HG03575 (cell line): ENCODE results near the gene RSPH1.

ENCODE experiments used
- ATAC-seq: cut with Tn5 transposase; IDR thresholded peaks from one replicate; pipeline ENCODE4 v1.9.1; 2021; ENCODE audit not compliant: unreplicated experiment, insufficient number of reproducible peaks, low FRiP score; ENCODE audit errors: extremely low read depth

RSPH1 gene

GRCh38 chr21:42515708-42516502 lies 19.9 kb upstream of the RSPH1 start:
- no peak for ATAC-seq

GRCh38 chr21:42514883-42515228 lies 18.8 kb upstream of the RSPH1 start:
- ATAC-seq: no peak

GRCh38 chr21:42513985-42514882 lies 18.2 kb upstream of the RSPH1 start:
- no peak for ATAC-seq

DNA sequence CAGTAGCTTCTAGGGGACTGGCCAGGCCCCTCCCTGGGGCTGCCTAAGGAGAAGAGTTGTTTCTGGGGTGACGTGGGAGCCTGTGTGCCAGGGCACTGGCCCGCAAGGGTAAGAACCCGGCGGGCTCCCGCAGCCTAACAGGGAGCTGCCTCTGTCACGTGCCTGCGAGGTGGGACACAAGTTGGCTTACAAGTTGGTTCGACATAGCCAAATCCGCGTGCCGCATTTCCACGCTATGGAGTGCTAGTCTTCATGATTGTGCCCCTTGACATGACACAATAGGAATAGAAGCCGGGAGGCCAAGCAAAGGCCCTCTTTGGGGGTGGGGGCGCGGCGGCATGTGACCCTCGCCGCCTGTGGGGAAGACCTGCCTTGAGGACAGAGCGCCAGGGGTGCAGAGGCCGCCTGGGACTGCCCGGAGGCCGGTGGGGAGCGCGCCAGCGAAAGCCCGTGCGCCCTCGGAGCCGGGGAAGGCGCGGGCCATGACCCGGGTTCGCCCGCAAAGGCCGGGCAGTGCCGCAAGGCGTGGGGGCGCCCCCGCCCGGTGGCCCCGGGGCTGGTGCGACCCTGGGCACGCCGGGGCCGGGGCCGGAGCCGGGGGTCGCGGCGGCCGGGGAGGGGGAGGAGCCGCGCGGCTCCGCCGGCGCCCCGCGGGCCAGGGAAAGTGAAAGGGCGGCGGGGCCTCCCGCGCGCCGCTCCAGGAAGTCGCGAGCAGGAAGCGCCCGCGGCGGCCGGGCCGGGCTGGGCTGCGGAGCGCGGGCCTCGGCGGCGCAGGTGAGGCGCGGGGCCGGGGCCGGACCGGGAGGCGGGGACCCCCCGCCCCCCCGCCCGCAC lies 17.3 kb upstream of the RSPH1 start, which contains the start of gene SLC37A1:
SLC37A1 (plus strand) TSS at position 702 of the 834 bp plus-strand sequence. CDS start 4,603 bp downstream, outside the sequence.
- ATAC-seq: no peak

DNA sequence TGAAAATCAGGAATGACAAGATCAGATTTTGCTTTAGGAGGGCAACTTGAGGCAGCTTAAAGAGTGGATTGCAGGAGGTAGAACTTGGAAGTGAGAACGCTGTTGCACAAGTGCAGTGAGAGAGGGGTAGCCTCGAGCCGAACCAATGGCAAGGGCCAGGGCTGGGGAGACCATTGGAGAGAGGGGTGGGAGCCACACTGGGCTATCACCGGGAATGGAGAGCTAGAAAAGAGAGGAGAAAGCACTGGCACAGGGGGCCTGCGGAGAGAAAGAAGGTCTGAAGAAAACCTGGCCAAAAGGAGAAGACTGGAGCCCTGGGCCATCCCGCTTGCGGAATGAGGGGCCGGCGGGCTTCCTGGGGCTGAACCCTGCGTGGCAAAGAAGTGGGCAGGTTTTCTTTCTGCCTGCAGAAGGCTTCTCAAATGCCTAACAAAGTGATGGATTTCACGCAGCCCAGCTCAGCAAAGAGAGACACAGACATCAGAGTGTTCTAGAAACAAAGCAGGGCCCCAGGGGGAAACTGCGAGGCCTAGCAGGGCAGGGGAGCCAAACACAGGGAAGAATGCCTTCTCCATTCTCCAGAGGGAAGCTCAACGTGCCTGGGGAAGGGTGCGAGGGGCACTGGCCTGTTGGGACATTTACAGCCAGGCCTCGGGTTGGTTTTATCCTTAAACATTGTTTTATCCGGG lies 16.5 kb upstream of the RSPH1 start:
- no peak for ATAC-seq

GRCh38 chr21:42509244-42509643 lies 13.2 kb upstream of the RSPH1 start:
- ATAC-seq: no peak

GRCh38 chr21:42508371-42508770 lies 12.3 kb upstream of the RSPH1 start:
- ATAC-seq: no peak

DNA sequence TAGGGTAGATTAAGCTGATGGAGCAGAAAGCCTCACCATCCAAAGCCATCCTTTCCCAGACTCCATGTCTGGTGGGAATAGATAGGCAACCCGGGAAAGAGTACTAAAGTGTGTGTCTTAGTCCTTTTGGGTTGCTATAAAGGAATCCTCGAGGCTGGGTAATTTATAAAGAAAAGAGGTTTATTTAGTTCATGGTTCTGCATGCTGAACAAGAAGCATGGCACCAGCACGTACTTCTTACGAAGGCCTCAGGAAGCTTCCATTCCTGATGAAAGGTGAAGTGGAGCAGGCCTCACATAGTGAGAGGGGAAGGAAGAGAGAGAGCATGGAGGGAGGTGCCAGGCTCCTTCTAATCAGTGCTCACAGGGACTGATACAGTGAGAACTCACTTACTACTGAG lies 11.4 kb upstream of the RSPH1 start:
- no peak for ATAC-seq

- ATAC-seq: no peak
These were observed 9.2 kb upstream of the RSPH1 start for GRCh38 chr21:42505090-42505726.

DNA sequence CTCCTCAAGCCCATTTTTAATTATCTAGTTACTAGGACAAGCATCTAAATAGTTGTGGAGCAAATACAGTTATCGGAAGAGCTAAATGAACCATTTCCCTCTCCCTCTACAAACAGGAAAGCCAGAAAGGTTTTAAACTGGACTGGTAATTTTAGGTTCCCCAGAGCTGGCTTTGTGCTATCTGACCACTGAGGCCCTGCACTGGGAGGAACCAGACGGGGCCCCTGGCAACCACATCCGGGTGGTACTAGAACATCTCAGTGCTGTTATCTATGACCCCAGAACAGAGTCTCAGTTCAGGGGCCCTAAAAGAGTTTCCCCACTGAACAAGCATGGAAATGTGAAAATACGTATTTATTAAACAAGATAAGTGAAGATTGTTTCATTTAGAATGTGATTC lies 7.7 kb upstream of the RSPH1 start:
- no peak for ATAC-seq

- no peak for ATAC-seq
These were observed 4.7 kb upstream of the RSPH1 start for GRCh38 chr21:42500736-42501135.

- ATAC-seq: no peak
These were observed 4.2 kb upstream of the RSPH1 start for GRCh38 chr21:42500225-42500624.

DNA sequence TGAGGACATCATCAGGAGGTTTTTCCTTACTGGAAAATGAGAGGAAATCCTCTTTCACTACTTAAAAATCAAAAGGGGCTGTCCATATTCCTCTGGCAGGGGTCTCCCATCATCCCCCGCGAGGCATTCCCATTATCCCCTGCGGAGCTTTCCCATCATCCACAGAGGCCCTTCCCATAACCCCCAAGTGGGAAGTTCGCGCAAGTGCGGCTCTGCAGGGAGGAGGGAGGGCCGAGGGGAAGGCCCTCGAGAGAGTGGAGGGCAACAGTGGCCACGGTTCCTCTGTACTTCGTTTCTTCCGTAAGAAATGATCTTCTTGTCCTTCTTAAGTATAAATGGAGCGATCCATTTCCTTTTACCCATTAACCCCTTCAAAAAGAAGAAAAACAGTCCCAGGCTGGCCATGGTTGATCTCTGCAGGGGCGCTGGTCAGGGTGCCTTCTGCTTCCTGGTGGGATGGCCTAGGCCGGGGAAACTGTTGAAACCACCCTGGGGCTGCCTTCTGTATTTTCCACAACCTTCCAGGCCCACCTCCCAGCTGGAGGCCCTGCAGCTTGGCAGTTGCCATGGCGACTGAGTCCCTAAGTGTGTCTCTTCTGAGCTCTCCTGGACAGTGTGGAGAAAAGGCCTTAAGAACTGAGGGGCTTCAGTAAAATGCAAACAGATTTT lies 3.6 kb upstream of the RSPH1 start:
- ATAC-seq: no peak

- no peak for ATAC-seq
These were observed 2.0 kb upstream of the RSPH1 start for GRCh38 chr21:42498012-42498411.

DNA sequence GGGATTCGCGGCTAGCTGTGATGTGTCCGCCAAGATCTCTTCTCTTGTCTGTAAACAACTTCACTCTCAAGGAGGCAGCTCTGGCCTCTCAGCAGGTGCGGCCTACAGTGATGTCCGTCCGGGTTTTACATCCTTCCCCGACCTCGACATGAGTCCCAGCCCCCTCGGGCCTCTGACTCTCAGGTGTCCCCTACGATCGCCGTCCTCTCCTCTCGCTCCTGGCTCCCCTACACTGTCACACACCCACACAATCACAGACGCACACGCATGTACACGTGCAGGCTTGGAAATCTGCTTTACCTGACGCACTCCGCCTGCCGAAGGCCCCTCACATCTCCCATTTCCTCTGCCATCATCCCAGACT lies 797 bp upstream of the RSPH1 start:
- no peak for ATAC-seq

DNA sequence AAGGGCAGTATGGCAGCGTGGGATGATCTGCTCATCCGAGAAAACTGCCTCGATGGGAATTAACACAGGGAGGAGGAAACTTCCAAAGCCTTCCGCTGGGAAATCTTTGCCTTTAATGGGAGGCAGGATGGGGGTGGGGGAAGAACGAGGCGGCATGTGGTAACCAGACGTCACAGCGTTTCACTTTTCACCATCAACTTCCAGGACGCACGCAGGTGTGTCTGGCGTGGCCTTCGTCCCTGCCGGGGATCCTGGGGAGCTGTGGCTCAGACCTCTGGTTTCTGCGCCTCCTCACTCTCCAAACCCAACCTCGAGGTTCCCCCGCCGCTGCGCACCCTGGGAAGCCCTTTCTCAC lies 282 bp downstream of the RSPH1 start:
- no peak for ATAC-seq

DNA sequence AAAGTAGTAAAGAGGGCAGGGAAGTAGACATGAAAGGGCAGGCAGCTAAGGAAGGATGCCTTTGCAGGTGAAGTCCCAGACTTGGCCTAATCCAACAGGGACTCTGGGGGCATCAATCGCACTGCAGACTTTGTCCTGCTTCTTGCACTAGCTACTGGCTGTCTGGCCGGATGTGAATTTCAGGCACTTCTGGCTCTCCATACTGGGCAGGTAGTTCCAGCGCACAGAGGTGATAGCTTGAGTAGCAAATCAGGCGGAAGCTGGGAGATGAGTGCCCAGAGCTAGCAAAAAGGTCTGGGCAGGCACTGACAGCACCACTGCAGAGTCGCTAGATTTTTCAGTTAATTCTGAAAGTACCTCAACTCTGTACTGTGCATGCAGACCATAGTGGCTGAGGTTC lies 997 bp downstream of the RSPH1 start:
- ATAC-seq: no peak
